ENCODE data around the gene TERF2IP.

The TERF2IP gene

DNA sequence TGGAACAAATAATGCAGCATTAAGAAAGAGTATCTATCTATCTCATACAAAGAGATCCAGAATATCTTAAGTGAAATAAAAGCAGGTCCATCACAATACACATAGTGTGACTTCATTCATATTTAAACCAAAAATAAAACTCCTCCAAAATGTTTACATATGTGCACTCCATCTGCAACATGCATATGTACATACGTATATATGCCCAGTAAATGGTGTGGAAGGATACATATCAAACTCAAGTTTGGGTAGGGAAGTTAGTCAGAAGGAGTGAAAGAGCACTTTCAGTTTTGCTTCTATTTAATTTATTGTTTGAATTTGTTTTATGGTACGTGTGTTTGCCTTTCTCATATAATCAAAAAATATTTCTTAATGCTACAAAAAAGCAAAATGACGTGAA is 12.5 kb upstream of the TERF2IP start:
- DNase-seq (ENCODE audit: low spot score), result no peak

DNA sequence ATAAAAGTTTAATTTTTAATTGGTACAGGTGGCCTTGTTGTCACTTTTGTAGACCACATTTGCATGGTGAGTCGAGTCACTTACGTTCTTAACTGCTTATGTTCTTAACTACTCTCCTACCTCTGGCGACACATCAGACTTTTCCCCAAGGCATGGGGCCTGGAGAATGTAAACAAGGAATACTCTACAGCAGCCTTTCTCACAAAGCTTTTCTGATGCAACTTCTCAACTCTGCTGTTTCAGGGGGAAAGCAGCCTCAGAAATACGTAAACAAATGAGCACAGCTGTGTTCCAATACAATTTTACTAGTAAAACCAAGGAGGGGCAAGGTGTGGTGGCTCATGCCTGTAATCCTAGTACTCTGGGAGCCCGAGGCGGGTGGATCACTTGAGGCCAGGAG is 7.0 kb upstream of the TERF2IP start:
- no peak for DNase-seq (ENCODE audit: low spot score)

DNA sequence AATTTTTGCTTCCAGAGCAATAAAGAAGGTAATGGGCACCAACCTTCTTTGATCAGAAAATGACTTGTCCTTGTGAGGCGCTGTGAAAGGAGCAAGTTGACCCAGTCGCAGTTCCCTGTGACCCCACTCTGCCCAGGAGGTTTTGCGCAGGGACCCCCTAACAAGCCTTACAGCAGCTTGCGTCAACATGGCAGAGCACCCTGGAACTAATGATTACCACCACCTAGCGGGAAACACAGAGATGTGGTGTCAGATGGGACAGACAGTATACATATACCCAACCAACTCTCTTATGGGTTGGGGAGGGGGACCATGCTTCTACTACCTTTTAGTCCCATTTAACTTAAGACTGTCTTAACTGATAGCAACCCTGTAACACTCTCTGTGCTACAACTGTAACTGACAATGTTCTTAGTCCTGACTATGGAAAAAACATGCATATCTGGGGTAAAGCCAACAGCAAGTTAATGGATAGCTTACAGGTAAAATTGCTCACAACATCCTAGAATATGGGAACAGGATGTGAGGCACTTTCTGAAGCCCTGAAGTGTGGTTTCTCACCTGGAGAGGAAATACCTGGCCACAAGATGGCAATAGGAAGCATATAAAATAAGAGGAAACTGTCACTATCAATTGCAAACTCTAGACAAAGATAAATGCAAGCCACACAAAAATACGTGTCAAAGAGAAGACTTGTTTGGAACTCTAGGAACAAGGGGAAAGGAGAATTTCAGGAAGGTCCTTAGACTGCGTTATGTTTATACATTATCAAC is 3.1 kb upstream of the TERF2IP start:
- no peak for DNase-seq (ENCODE audit: low spot score)

DNA sequence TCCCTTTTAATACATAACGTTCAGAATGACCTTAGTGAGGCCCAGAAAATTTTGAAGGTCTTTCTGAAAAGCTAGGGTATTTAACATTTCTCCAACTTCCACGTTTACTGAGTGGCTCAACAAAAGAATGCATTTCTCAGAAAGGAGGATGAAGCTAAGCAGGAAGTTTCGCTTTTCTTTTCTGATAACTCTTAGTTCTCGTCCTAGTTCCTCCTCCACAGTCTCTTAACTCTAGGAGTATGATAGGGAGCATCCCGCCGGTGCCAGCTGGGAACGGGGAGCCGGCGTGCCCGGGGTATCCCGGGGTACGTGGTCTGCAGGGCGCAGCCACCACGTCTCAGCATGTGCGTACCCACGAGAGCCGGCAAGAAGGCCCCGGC is 471 bp upstream of the TERF2IP start:
- no peak for DNase-seq (ENCODE audit: low spot score)

DNA sequence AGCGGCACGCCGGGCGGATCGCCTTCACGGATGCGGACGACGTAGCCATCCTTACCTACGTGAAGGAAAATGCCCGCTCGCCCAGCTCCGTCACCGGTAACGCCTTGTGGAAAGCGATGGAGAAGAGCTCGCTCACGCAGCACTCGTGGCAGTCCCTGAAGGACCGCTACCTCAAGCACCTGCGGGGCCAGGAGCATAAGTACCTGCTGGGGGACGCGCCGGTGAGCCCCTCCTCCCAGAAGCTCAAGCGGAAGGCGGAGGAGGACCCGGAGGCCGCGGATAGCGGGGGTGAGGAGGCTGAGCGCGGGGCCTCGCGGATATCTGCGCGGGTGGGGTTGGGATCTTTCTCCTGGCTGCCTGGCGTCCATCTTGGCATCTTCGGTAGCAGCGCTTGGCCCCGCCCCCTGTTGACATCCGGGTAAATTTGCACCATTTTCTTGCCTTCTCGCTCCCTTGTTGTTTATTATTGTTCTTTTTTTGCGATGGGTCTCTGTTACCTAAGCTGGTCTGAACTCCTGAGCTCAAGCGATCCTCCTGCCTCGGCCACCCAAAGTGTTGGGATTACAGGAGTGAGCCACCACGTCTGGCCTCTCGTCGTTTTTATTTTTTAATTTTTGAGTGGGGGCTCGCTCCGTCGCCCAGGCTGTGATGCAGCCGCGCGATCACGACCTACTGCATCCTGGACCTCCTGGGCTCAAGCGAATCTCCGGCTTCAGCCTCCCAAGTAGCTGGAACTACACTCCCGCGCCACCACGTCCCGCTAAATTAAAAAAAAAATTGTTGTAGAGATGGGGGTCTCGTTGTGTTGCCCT is 898 bp downstream of the TERF2IP start:
- peak; percentile 91 for DNase-seq (ENCODE audit: low spot score)

DNA sequence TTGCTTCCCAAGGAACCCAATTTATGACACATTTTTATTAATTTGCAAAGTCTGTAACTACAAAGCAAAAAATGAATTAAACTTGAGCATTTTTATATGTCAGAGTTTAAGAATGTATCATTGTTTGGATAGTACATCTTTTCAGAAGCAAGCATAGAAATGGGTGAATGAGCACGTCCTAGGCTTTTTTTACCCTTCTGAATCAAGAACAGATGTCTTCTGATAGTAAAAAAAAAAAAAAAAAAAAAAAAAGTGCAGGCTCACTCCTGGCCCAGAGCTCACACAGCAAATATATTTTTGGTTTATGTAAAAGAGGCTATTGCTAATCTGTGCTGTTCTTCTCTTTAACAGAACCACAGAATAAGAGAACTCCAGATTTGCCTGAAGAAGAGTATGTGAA is 6.3 kb downstream of the TERF2IP start:
- peak; percentile 57 for DNase-seq (ENCODE audit: low spot score)

DNA sequence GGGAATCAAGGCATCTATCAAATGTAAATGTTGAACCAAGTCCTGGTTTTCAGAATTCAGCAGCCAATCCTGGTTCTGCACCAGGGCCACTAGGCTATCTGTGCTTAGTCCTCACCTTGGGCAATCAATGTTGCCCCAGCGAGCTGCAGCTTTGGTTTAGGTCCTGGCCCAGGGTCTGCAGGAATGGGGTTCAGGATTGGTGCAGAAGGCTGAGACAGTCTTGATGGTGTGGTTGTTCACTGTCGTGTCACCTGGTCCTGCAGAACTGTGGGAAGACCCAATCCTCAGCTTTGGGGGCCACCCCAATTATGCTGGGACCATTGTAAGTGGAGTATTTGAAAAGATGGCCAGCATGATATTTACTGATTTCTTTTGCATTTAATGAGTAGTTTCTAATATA is 10.6 kb downstream of the TERF2IP start:
- no peak for DNase-seq (ENCODE audit: low spot score)

DNA sequence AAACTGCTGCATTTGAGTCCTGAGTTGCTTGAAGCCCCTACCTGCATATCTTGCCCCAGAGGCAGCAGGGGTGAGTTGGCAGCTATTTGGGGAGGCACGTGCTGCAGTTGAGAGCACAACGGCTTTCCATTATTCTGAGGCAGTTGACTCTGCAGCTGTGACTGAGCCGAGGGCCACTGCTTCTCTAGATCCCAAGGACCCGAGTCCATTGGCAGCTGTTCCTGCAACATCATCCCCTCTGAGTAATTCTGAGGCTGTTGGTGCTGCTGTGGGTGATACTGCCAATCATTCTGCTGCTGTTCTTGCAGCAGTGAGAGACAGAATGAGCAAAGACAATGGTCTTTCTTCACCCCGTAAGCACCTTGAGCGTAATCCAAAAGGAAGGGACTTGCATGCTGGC is 12.7 kb downstream of the TERF2IP start:
- no peak for DNase-seq (ENCODE audit: low spot score)

DNA sequence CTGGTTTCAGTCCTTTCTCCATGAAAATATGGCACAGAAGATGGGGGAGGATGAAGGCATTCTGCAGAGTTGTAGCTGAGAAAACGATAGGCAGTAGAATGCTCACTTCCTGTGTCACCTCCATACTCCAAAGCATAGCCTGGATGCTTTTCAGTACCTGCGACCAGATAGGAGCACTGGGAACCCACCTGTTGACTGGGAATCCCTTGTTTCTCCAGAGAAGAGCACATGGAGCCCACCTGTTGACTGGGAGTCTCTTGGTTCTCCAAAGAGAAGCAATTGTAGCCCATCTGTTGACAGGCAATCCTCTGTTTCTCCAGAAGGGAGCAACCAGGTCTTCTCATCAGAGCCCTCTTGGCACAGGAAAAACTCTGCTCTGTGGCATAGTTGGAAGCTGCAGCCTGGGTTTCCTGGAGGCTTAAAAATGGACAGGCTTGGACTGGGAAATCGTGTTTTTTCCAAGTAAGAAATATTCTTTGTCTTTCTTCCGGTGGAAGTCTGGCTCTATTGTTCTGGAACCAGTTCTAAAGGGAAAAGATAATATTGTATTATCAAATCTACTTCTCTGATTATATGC is 13.2 kb downstream of the TERF2IP start:
- no peak for DNase-seq (ENCODE audit: low spot score)

DNA sequence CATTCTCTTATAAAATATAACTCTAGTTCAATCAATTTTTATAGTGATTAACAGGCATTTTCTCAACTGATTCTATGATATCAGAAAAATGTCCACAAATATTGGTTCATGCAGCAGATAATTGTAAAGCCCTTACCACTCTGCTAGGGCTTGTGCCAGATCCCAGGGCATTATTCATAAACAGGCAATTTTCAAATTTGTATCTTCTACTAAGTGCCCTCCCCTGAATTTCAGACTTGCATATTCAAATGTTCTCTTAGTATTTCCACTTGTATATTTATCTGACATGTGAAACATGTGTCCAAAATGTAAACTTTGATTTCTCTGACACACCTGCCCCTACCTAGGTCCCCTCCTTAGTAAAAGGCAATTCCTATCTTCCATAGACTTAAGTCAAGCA is 19.9 kb downstream of the TERF2IP start:
- DNase-seq (ENCODE audit: low spot score), result no peak

DNA sequence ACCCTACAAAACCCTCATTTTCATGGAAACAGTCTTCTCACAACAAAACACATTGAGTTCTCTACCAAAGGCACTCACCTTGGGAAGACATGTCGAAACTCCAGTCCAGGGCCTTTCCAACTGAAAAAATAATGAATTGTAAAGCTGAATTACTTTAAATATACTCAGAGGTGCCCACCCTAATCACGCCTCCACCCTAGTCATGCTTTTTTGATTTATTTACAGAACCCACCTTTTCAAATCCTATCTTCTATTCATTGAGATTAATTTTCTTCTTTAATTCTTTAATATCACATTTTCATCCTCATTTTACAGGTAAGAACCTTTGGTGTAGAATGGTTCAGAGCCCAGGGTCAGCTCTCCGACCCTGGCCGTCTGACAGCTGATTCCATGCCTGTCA is 29.3 kb downstream of the TERF2IP start, which contains the start of gene CPHXL2:
TSS of gene CPHXL2 (minus strand) at position 101 of the 400 bp plus-strand sequence. CDS start at position 91, 10 bp downstream.
- no peak for DNase-seq (ENCODE audit: low spot score)

DNA sequence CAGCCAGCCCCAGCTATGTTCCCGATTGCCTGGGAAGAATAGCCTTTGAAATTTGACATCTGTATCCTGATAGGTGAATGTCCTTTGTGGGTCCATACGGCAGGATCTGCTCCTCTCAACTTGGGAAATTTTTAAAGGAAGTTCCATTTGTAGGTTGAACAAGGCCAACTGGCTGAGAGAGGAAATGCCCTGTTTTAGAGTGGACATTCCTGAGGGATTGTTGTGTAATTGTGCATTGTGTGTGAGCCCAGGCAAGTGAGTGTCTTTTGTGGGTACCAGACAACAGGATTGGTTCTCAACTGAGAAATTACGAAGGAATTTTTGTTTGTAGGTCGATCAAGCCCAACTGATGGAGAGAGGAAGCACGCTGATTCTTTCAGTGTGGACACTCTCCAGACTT is 31.8 kb downstream of the TERF2IP start:
- DNase-seq (ENCODE audit: low spot score), result no peak

DNA sequence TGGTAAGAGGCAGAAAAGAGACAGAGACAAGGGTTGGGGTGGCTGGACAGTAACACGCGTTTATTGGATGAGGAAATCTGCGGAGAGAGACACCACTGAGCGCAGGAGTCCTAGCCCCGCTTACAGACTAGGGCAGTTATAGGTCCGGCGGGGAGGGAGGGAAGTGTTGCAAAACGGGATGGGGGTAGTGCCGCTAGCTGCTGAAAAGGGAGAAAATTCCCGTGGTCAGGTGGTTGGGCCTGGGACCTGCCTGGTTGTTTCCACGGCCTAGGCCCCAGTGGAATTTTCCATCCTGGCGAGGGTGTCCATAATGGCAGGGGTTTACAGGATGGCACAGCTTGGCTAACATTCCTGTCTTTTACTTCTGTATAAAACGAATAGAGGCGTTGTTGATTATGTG is 34.7 kb downstream of the TERF2IP start:
- no peak for DNase-seq (ENCODE audit: low spot score)

DNA sequence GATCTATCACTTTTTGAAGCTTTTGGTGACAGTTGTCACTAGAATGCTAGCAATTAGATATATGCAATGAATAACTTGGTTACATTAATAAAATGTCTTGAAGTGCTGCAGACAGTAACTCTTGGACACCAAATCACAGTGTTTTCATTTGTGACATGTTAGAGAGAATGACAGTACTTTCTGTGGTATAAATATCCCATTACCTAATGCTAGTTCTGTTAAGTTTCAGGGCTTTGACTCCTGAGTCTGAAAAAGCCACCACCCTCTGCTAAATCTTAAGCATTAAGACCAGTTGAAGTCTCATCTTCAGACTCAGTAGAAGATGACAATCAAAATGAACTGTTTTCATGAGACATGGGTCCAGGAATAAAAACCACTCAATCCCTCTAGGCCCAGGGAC is 39.8 kb downstream of the TERF2IP start:
- no peak for DNase-seq (ENCODE audit: low spot score)

DNA sequence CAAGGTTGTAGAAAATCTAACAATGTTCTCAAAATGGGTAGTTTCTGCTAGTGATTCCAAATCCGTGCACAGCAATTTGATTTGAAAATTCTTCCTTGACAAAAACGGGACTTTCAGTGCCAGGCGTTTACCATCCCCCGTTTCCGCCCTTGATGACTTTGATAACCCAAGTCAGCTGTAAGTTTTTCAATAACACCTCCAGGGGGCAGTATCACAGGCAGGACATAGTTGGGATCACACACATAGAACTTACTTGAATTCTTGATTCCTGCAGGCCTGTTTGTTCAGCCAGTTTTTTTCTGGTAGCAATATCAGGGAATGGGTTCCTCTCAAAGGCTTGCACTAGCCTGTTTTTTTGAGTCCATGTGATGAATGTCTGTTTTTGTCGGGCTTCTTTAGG is 48.1 kb downstream of the TERF2IP start:
- DNase-seq (ENCODE audit: low spot score), result peak; percentile 66

DNA sequence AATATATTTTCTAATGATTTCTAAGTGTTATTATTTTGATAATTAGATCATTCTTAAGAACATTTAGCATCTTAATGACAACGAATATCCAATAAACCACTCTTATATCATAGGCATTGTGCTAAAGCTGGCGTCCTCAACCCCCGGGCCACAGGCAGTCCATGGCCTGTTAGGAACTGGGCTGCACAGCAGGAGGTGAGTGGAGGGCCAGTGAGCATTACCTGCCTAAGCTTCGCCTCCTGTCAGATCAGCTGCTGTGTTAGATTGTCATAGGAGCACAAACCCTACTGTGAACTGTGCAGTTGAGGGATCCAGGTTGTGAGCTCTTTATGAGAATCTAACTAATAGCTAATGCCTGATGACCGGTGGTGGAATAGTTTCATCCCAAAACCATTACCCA is 50.0 kb downstream of the TERF2IP start:
- no peak for DNase-seq (ENCODE audit: low spot score)

DNA sequence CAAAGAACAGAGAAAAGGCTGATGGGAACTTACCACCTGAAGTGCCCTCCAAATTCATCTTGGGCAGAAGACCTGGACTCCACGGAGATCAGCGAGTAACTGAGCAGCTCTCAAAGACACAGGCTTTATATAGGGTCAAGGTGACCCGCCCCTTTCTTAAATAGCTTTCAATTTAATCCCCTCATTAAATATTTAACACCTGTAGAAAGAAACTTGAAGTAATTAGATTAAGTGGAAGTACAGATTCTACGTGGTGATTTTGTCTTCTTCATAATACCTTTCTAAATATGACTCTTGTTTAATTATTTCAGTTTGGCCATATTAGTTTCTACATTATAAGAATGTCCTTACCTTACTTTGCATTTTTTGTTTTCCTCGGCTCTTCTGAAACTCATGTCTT is 53.8 kb downstream of the TERF2IP start, which contains the start of gene DUXB:
TSS of gene DUXB (minus strand) at position 101 of the 400 bp plus-strand sequence. CDS start at position 58, 43 bp downstream.
- peak; percentile 60 for DNase-seq (ENCODE audit: low spot score)

DNA sequence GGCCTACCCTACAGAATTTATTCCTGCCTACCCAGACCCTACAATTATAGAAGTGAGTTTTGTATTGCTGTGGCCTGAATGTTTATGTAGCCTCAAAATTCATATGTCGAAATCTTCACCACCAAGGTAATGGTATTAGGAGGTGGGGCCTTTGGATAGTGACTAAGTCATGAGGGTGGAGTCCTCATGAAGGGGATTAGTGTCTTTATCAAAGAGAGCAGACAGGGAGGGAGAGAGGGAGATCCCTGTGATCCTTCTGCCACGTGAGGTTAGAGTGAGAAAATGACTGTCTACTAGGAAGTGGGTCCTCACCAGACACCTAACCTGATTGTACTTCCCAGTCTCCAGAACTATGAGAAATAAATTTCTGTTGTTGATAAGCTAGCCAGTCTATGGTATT is 54.7 kb downstream of the TERF2IP start:
- DNase-seq (ENCODE audit: low spot score), result peak; percentile 82

DNA sequence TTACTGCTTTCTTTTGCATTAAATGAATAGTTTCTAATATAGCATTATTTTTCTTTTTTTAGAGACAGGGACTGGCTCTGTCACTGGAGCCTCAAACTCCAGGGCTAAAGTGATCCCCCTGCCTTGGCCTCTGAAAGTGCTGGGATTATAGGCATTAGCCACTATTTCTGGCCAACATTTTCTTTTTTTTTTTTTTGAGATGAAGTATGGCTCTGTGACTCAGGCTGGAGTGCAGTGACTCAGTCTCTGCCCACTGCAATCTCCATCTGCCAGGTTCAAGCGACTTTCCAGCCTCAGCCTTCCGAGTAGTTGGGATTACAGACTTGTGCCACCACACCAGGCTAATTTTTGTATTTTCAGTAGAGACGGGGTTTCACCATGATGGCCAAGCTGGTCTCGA is 55.7 kb downstream of the TERF2IP start:
- peak; percentile 58 for DNase-seq (ENCODE audit: low spot score)

Measured in hematopoietic multipotent progenitor cell treated with erythropoietin and hydrocortisone succinate and interleukin-3 and kit ligand, for 17 days (in vitro differentiated cells).